Measurements from ENCODE around the gene RPS27L. TPM values are rescaled to one million over a fixed set of nuclear protein-coding genes. Genes with fewer than 3 reads are reported as not detected.
"Not testable (repeated sequence)": the region's sequence is repeated elsewhere in the genome, so short reads cannot be mapped to it uniquely, and the experiment has no call there.

Gene RPS27L
- total and polyA plus RNA-seq, 2 of the 8 experiments (the other 6 are each of a cell fraction or from before 2014, with no cell fraction given) = 115 to 143 TPM

GRCh38 chr15:63105354-63105753, 51.9 kb downstream of the RPS27L start:
- H3K4me1 ChIP-seq (replicated peaks in 1 of 4; ENCODE audit: control insufficient read depth in 3 of 4, insufficient read depth in 4 of 4, low read length in 3 of 4); H3K27ac ChIP-seq (ENCODE audit: low read depth, low read length); H2BK20ac ChIP-seq (ENCODE audit: low read length); H2BK15ac ChIP-seq (ENCODE audit: low read length); H3K23ac ChIP-seq (ENCODE audit: insufficient read length); H4K5ac ChIP-seq (ENCODE audit: insufficient read length, low read depth, low read length); H3K56ac ChIP-seq (replicated peaks; ENCODE audit: insufficient read length, low read depth, low read length); H2BK5ac ChIP-seq (ENCODE audit: low read depth, low read length); H3K4ac ChIP-seq (replicated peaks; ENCODE audit: insufficient read length, low read depth, low read length); H4K20me1 ChIP-seq (replicated peaks in 1 of 2; ENCODE audit: control insufficient read depth in 1 of 2, insufficient read depth in 2 of 2, low read length in 2 of 2); H3K79me1 ChIP-seq (ENCODE audit: low read depth, low read length); H3K9ac ChIP-seq (replicated peaks in 1 of 4; ENCODE audit: extremely low read depth in 1 of 4, low read depth in 3 of 4, low read length in 3 of 4); H4K91ac ChIP-seq (replicated peaks; ENCODE audit: insufficient read length, low read length); H3K79me2 ChIP-seq (ENCODE audit: control insufficient read depth in 1 of 2, insufficient read depth in 2 of 2, low read length in 2 of 2); H3K23me2 ChIP-seq (ENCODE audit: low read depth, low read length); H3K4me2 ChIP-seq (ENCODE audit: insufficient read depth in 1 of 2, low read depth in 2 of 2, low read length in 2 of 2); H2AK5ac ChIP-seq (ENCODE audit: low read depth, low read length); H3K36me3 ChIP-seq (ENCODE audit: control insufficient read depth in 2 of 4, insufficient read depth in 4 of 4, low read length in 3 of 4); H3K14ac ChIP-seq (ENCODE audit: insufficient read length); H3K27me3 ChIP-seq (replicated peaks in 1 of 4; ENCODE audit: control insufficient read depth in 3 of 4, extremely low read depth in 1 of 4, insufficient read depth in 3 of 4, low read length in 3 of 4); H2BK12ac ChIP-seq (ENCODE audit: low read depth, low read length); FAIRE-seq; H4K8ac ChIP-seq (ENCODE audit: extremely low read depth, insufficient read depth, low read length); H2BK120ac ChIP-seq (replicated peaks; ENCODE audit: low read depth, low read length); H3K4me3 ChIP-seq (ENCODE audit: extremely low read depth in 1 of 4, insufficient read depth in 2 of 4, low read depth in 3 of 4, low read length in 4 of 4); H3K9me3 ChIP-seq (ENCODE audit: insufficient read depth in 2 of 2, low read depth in 1 of 2, low read length in 1 of 2); H2AFZ ChIP-seq (ENCODE audit: low read length); H3K18ac ChIP-seq (ENCODE audit: extremely low read depth, low read length): not testable (repeated sequence)
- CTCF ChIA-PET (ENCODE audit: partially characterized antibody) = interaction anchor here (0.6 to 1.4 kb wide), 3 partner anchors 10 to 332 kb away, joined by 3 to 6 read pairs (median 3); no protein-coding TSS in a partner anchor
- peak in 1 of 2 experiments; percentile 38 for DNase-seq (ENCODE audit: low read depth in 1 of 2, low spot score in 2 of 2)
- 84% methylated on average over 8 of the region's 8 CpGs; no CpG with 5 or more reads in 1 of the 2 experiments for WGBS, 2 experiments (ENCODE audit: extremely low coverage in 1 of 2, insufficient coverage in 1 of 2, insufficient read length in 1 of 2, insufficient replicate concordance in 2 of 2, low coverage in 1 of 2, low lambda C conversion rate in 2 of 2, missing lambda C conversion rate in 1 of 2)
- POLR2A ChIA-PET (ENCODE audit: partially characterized antibody) = interaction anchor here (0.9 kb wide), 1 partner anchor 32 kb away, joined by 3 read pairs; no protein-coding TSS in a partner anchor

Measured in H1 (cell line).